ENCODE results near the gene NPHP4.

Gene NPHP4

GRCh38 chr1:5947071-5947821 is 45.0 kb downstream of the NPHP4 start:
- DNase-seq = no peak

- DNase-seq = no peak
Observed at GRCh38 chr1:5945445-5945844, 46.8 kb downstream of the NPHP4 start.

- DNase-seq = no peak
Observed at GRCh38 chr1:5944843-5945167, 47.4 kb downstream of the NPHP4 start.

- DNase-seq = no peak
Observed at GRCh38 chr1:5944154-5944842, 47.9 kb downstream of the NPHP4 start.

- no peak for DNase-seq
Observed at GRCh38 chr1:5943343-5944124, 48.7 kb downstream of the NPHP4 start.

- no peak for DNase-seq
Observed at GRCh38 chr1:5941671-5942070, 50.6 kb downstream of the NPHP4 start.

- no peak for DNase-seq
Observed at GRCh38 chr1:5940723-5941407, 51.4 kb downstream of the NPHP4 start.

- no peak for DNase-seq
Observed at GRCh38 chr1:5939271-5940170, 52.7 kb downstream of the NPHP4 start.

GRCh38 chr1:5938101-5938646 is 54.1 kb downstream of the NPHP4 start:
- DNase-seq = no peak

- DNase-seq = no peak
Observed at GRCh38 chr1:5937373-5937857, 54.8 kb downstream of the NPHP4 start.

- DNase-seq = no peak
Observed at GRCh38 chr1:5936621-5937372, 55.4 kb downstream of the NPHP4 start.

GRCh38 chr1:5936126-5936525 is 56.1 kb downstream of the NPHP4 start:
- no peak for DNase-seq

- no peak for DNase-seq
Observed at GRCh38 chr1:5935026-5935425, 57.2 kb downstream of the NPHP4 start.

GRCh38 chr1:5934058-5934884 is 58.0 kb downstream of the NPHP4 start:
- DNase-seq = no peak

GRCh38 chr1:5933676-5934057 is 58.6 kb downstream of the NPHP4 start:
- no peak for DNase-seq

GRCh38 chr1:5933050-5933449 is 59.2 kb downstream of the NPHP4 start:
- DNase-seq = no peak

- no peak for DNase-seq
Observed at GRCh38 chr1:5928714-5929400, 63.4 kb downstream of the NPHP4 start.

- no peak for DNase-seq
Observed at GRCh38 chr1:5927506-5928370, 64.5 kb downstream of the NPHP4 start.

Measured in NCI-H69 (cell line).